A549 (cell line): ENCODE data around the gene MSMO1.

ENCODE experiments used
- CBX8 ChIP-seq: fragments of 200-600 bp; sonication (generic); IDR thresholded peaks from 2 replicates; pipeline ENCODE4 v1.6.1; 2016
- CTCF ChIP-seq: fragments of >200 bp; sonication (Bioruptor Twin); formaldehyde crosslinking; IDR thresholded peaks from 3 replicates; pipeline ENCODE4 v1.5.1; 2016
- E2F6 ChIP-seq: IDR thresholded peaks from 2 replicates; pipeline ENCODE4 v1.6.1; 2012; ENCODE audit warnings: low read depth, borderline replicate concordance
- RAD21 ChIP-seq, 2 experiments: fragments of >200 bp in 1 of 2; sonication (Bioruptor Twin) in 1 of 2; formaldehyde crosslinking in 1 of 2; IDR thresholded peaks in 1 of 2; conservative IDR thresholded peaks in 1 of 2; 2 replicates in 1 of 2; 3 replicates in 1 of 2; pipeline ENCODE4 v1.6.1; 2012 to 2018; ENCODE audit warnings: inconsistent platforms in 1 of 2
- RFX5 ChIP-seq: fragments of 450-650 bp; IDR thresholded peaks from 2 replicates; pipeline ENCODE4 v1.7.1; 2014; ENCODE audit warnings: antibody characterized with exemption, mild to moderate bottlenecking, moderate library complexity
- ZNF302 ChIP-seq: fragments of 250-450 bp; sonication (Bioruptor Pico); IDR thresholded peaks from 2 replicates; pipeline ENCODE4 v1.9.0; 2021; ENCODE audit warnings: inconsistent platforms, mild to moderate bottlenecking, moderate library complexity

GRCh38 chr4:165335163-165335703 is 7.8 kb downstream of the MSMO1 start:
- TF ChIP-seq RAD21 (conservative IDR thresholded peaks at IDR 0.05 in 1 of 2, IDR thresholded peaks at IDR 0.05 in 1 of 2): no peak
- no peak for TF ChIP-seq E2F6
- TF ChIP-seq CBX8: no peak
- no peak for TF ChIP-seq CTCF
- no peak for TF ChIP-seq ZNF302 (CRISPR knock-in tag)
- TF ChIP-seq RFX5: no peak
